ENCODE results near the gene TOLLIP.
"Not testable (repeated sequence)": the region's sequence is repeated elsewhere in the genome, so short reads cannot be mapped to it uniquely, and the experiment has no call there.

- not testable (repeated sequence) for TF ChIP-seq CTCF, POLR2A (IDR thresholded peaks at IDR 0.05)
Measured at GRCh38 chr11:1244557-1244956, 64.9 kb downstream of the TOLLIP start.

All from Peyer's patch (tissue), 4 donors.